Activated CD8-positive, alpha-beta T cell treated with anti-CD3 and anti-CD28 coated beads for 36 hours (primary cell): ENCODE measurements around the gene TIGD3. TPM values are rescaled to one million over a fixed set of nuclear protein-coding genes. Genes with fewer than 3 reads are reported as not detected.

Source experiments
- ATAC-seq: fragments of 200-7000 bp; cut with Tn5 transposase; one replicate; pipeline ENCODE4 v1.10.0; 2021; ENCODE audit warnings: mild to moderate bottlenecking, moderate library complexity
- CTCF ChIA-PET: fragments of 350-600 bp; sonication (Branson Sonifier 250); formaldehyde crosslinking; loops from one replicate; lab custom pipeline; 2021; ENCODE audit warnings: antibody characterized with exemption; lab: Charles Lee
- POLR2A ChIA-PET: fragments of 350-600 bp; sonication (Branson Sonifier 250); formaldehyde crosslinking; loops from one replicate; lab custom pipeline; 2021; ENCODE audit warnings: antibody characterized with exemption; lab: Charles Lee
- DNase-seq: peaks from one replicate; pipeline ENCODE4 v3.0.0-alpha.2; 2020
- H3K27ac Mint-ChIP-seq: one replicate; pipeline ENCODE4 v1.8.0; 2021; ENCODE audit warnings: mild to moderate bottlenecking, mixed read lengths
- H3K27me3 Mint-ChIP-seq: one replicate; pipeline ENCODE4 v1.8.0; 2021; ENCODE audit warnings: mixed read lengths
- H3K36me3 Mint-ChIP-seq: one replicate; pipeline ENCODE4 v1.8.0; 2021; ENCODE audit warnings: low read depth, mixed read lengths
- H3K4me1 Mint-ChIP-seq: one replicate; pipeline ENCODE4 v1.8.0; 2021; ENCODE audit warnings: low read depth, mixed read lengths
- H3K4me3 Mint-ChIP-seq: one replicate; pipeline ENCODE4 v1.8.0; 2021; ENCODE audit warnings: mild to moderate bottlenecking, moderate library complexity, mixed read lengths
- H3K9me3 Mint-ChIP-seq: one replicate; pipeline ENCODE4 v1.8.0; 2021; ENCODE audit warnings: mixed read lengths
- CTCF ChIP-seq: fragments of 200-600 bp; IDR thresholded peaks from one replicate; pipeline ENCODE4 v1.8.0; 2022; ENCODE audit warnings: antibody characterized with exemption, mild to moderate bottlenecking
- intact Hi-C: fragments of 100-400 bp; cut with micrococcal nuclease; formaldehyde crosslinking; loops from one replicate; pipeline ENCODE4 v1.10.0; 2022
- total RNA-seq, 2 experiments: library from RNA; stranded (reverse); gene quantifications; one replicate each; pipeline ENCODE4 v1.2.3, GENCODE V29; 2021

TIGD3 gene
- total RNA-seq, 2 experiments from 2014 or later = 0.65 to 1.4 TPM

GRCh38 chr11:65341856-65342255 lies 12.7 kb upstream of the TIGD3 start:
- POLR2A ChIA-PET = interaction anchor here (1.3 kb wide), 1 partner anchor 11 kb away, joined by 5 read pairs; no protein-coding TSS in a partner anchor

GRCh38 chr11:65351511-65351910 lies 3.0 kb upstream of the TIGD3 start:
- no peak overlapping the region for H3K4me3 Mint-ChIP-seq
- H3K9me3 Mint-ChIP-seq = no peaks in the 10 kb centered on the region
- H3K4me1 Mint-ChIP-seq = peaks cover 13% of the 10 kb centered on the region
- H3K27me3 Mint-ChIP-seq = no peaks in the 10 kb centered on the region
- TF ChIP-seq CTCF = no peak
- ChIA-PET POLR2A (interaction anchor here (1.0 to 1.3 kb wide), 2 partner anchors 17 to 148 kb away, joined by 3 read pairs; no protein-coding TSS in a partner anchor), CTCF (interaction anchor here (1.2 to 3.1 kb wide), 7 partner anchors 16 to 146 kb away, joined by 4 to 22 read pairs (median 4); partner anchors contain the start of genes CDC42EP2 and DPF2)
- intact Hi-C loops = no loop called here
- DNase-seq = no peak
- H3K27ac Mint-ChIP-seq = no peak overlapping the region
- no peak for ATAC-seq
- peaks cover 26% of the 10 kb centered on the region for H3K36me3 Mint-ChIP-seq

More at GRCh38 chr11:65341856-65342255, 12.7 kb upstream of the TIGD3 start:
- intact Hi-C loops = no loop called here
- CTCF ChIA-PET = interaction anchor here (0.6 to 1.6 kb wide), 4 partner anchors 11 to 222 kb away, joined by 3 to 6 read pairs (median 5); no protein-coding TSS in a partner anchor
- Mint-ChIP-seq H3K9me3 (no peaks in the 10 kb centered on the region), H3K27me3 (no peaks in the 10 kb centered on the region), H3K36me3 (peaks cover 50% of the 10 kb centered on the region), H3K4me1 (peaks cover 17% of the 10 kb centered on the region), H3K27ac (no peak overlapping the region), H3K4me3 (no peak overlapping the region)
- no peak for DNase-seq
- no peak for ATAC-seq
- TF ChIP-seq CTCF = no peak

GRCh38 chr11:65352783-65353182 lies 1.8 kb upstream of the TIGD3 start:
- intact Hi-C loops = no loop called here
- ChIA-PET POLR2A (interaction anchor here (1.4 to 1.7 kb wide), 2 partner anchors 10 to 152 kb away, joined by 3 to 5 read pairs; no protein-coding TSS in a partner anchor), CTCF (interaction anchor here (1.0 to 3.1 kb wide), 3 partner anchors 15 to 65 kb away, joined by 3 to 22 read pairs (median 4); no protein-coding TSS in a partner anchor)
- H3K4me1 Mint-ChIP-seq = peaks cover 13% of the 10 kb centered on the region
- TF ChIP-seq CTCF = no peak
- H3K9me3 Mint-ChIP-seq = no peaks in the 10 kb centered on the region
- H3K4me3 Mint-ChIP-seq = no peak overlapping the region
- H3K27me3 Mint-ChIP-seq = no peaks in the 10 kb centered on the region
- no peak for ATAC-seq
- no peak overlapping the region for H3K27ac Mint-ChIP-seq
- peaks cover 24% of the 10 kb centered on the region for H3K36me3 Mint-ChIP-seq
- DNase-seq = no peak

GRCh38 chr11:65353376-65353775 lies 1.2 kb upstream of the TIGD3 start:
- peaks cover 21% of the 10 kb centered on the region for H3K36me3 Mint-ChIP-seq
- ChIA-PET CTCF (interaction anchor here (1.0 to 1.3 kb wide), 2 partner anchors 15 to 152 kb away, joined by 3 to 4 read pairs; no protein-coding TSS in a partner anchor), POLR2A (interaction anchor here (0.6 to 1.7 kb wide), 7 partner anchors 11 to 171 kb away, joined by 3 to 6 read pairs (median 3); partner anchors contain the start of gene SLC25A45)

More at GRCh38 chr11:65353376-65353775, 1.2 kb upstream of the TIGD3 start:
- Mint-ChIP-seq H3K4me3 (peak overlapping the region; percentile 51), H3K9me3 (no peaks in the 10 kb centered on the region), H3K27me3 (no peaks in the 10 kb centered on the region), H3K27ac (no peak overlapping the region), H3K4me1 (peaks cover 13% of the 10 kb centered on the region)
- TF ChIP-seq CTCF = no peak
- intact Hi-C loops = no loop called here
- ATAC-seq (no peak), DNase-seq (no peak)
